ENCODE results near the gene NCAPH2.

The NCAPH2 gene

DNA sequence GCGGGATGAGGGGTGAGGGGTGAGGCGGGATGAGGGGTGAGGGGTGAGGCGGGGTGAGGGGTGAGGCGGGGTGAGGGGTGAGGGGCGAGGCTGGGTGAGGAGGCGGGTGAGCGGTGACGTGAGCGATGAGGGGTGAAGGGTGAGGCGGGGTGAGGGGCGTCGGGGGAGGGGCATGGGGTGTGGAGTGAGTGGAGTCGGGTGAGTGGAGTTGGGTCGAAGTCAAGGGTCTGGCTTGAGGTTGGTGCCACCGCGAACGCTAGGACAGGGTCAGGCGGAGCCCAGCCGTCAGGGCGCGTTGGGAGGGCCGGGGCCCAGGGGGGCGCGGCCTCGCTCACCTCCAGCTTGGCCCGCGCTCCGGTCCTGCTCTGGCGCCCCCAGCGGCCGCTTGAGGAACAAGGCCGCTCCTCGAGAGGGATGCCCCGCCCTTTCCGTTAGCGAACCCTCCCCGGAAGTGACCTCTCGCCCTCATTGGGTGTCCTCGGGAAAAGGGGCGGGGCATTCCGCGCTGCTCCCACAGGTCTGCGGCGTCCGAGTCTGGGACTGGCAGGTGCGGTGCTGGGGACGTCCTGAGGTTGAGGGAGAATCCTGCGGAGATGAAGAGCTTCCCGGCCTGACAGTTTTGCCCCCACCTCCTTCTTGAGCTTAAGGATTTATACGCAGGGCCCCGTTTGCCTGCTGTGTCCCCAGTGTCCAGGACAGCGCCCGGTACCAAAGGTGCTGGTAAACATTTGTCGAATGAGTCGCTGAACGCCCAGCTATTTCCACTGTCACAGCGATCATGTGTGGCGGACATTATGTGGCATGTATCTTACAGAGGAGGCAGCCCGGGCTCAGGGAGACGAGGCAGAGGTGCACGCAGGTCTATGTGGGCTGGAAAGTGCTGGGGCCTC, 54.7 kb downstream of the NCAPH2 start, which contains the start of gene SYCE3:
Gene SYCE3, minus strand, starts transcription at position 397 of the 890 bp plus-strand sequence. CDS start 6,514 bp downstream, outside the sequence.
- peak within 1 kb of the TSS; percentile 100 for H3K4me2 ChIP-seq (ENCODE audit: low read length)
- no peaks in the 10 kb centered on the region for H4K20me1 ChIP-seq (ENCODE audit: control insufficient read depth, insufficient read depth, low read depth, low read length)
- peak within 1 kb of the TSS; percentile 87 for H3K4me3 ChIP-seq (ENCODE audit: low read length)
- TF ChIP-seq EZH2phosphoT487 (IDR thresholded peaks at IDR 0.05; ENCODE audit: borderline replicate concordance, low read length) = no peak
- TF ChIP-seq, protein P1, sequence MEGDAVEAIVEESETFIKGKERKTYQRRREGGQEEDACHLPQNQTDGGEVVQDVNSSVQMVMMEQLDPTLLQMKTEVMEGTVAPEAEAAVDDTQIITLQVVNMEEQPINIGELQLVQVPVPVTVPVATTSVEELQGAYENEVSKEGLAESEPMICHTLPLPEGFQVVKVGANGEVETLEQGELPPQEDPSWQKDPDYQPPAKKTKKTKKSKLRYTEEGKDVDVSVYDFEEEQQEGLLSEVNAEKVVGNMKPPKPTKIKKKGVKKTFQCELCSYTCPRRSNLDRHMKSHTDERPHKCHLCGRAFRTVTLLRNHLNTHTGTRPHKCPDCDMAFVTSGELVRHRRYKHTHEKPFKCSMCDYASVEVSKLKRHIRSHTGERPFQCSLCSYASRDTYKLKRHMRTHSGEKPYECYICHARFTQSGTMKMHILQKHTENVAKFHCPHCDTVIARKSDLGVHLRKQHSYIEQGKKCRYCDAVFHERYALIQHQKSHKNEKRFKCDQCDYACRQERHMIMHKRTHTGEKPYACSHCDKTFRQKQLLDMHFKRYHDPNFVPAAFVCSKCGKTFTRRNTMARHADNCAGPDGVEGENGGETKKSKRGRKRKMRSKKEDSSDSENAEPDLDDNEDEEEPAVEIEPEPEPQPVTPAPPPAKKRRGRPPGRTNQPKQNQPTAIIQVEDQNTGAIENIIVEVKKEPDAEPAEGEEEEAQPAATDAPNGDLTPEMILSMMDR (IDR thresholded peaks at IDR 0.05; ENCODE audit: low read depth, low read length, poor library complexity, severe bottlenecking) = peak; percentile 85
- H3K27me3 ChIP-seq (ENCODE audit: control insufficient read depth, low read length) = peaks cover 18% of the 10 kb centered on the region
- H3K79me2 ChIP-seq (ENCODE audit: control insufficient read depth, low read length) = no peaks in the 10 kb centered on the region
- H3F3A ChIP-seq (ENCODE audit: control insufficient read depth, insufficient read depth) = no peaks in the 10 kb centered on the region; the same call in 1 of the 2 replicates
- no peaks in the 10 kb centered on the region for H3K9me3 ChIP-seq (ENCODE audit: control insufficient read depth, insufficient read depth, low read length)
- peaks cover 3% of the 10 kb centered on the region for H3K36me3 ChIP-seq (ENCODE audit: control insufficient read depth, low read length)
- no peaks in the 10 kb centered on the region for H3K9me2 ChIP-seq (replicated peaks; ENCODE audit: control insufficient read depth, low read length)
- peaks cover 8% of the 10 kb centered on the region for H3K4me1 ChIP-seq (ENCODE audit: control insufficient read depth, low read length)
- no peak within 1 kb of the TSS for H3K27ac ChIP-seq (ENCODE audit: low read depth, low read length)

DNA sequence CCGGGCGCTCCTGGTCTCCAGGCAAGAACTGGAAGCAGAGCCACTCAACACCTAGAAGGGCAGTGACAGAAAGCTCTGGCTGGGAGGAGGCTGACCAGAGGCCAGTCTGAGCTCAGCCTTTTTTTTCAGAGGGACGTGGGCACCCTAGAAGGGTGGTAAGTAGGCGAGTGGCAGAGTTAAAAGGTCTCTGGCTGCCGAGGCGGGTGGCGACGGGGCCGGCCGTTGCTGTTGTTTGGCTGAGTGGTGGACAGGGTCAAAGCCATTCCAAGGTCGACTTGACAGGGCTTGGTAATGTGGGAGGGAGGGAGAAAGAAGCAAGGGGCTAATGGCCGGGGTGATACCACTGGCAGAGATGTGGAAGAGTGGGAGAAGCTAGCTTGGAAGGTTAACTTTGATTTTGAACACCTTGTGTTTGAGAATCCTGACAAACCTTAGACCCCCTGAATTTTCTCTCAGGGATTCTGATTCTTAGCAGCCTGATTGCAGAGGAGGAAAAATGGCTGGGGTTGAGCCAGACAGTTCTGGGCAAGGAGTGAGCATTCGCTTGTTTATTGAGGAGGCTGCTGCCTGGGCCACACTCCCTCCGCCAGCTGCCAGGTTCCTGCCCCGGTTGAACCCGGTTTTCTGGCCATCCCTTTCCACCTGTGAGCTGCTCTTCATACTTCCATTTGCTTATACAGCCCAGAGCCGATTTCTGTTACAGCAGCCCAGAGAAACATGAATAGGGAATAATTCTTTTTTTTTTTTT, 55.6 kb downstream of the NCAPH2 start:
- H3K4me1 ChIP-seq (ENCODE audit: control insufficient read depth, low read length) = peaks cover 8% of the 10 kb centered on the region
- no peaks in the 10 kb centered on the region for H4K20me1 ChIP-seq (ENCODE audit: control insufficient read depth, insufficient read depth, low read depth, low read length)
- H3K79me2 ChIP-seq (ENCODE audit: control insufficient read depth, low read length) = no peaks in the 10 kb centered on the region
- H3F3A ChIP-seq (ENCODE audit: control insufficient read depth, insufficient read depth) = peaks cover 2% of the 10 kb centered on the region; the same call in 1 of the 2 replicates
- 0 out of 2 replicates have a peak, but pooled peaks have one; percentile 31 for TF ChIP-seq EZH2phosphoT487 (IDR thresholded peaks at IDR 0.05; ENCODE audit: borderline replicate concordance, low read length)
- TF ChIP-seq, protein P1 (IDR thresholded peaks at IDR 0.05; ENCODE audit: low read depth, low read length, poor library complexity, severe bottlenecking) = no peak
- peaks cover 8% of the 10 kb centered on the region for H3K36me3 ChIP-seq (ENCODE audit: control insufficient read depth, low read length)
- no peaks in the 10 kb centered on the region for H3K9me2 ChIP-seq (replicated peaks; ENCODE audit: control insufficient read depth, low read length)
- peaks cover 18% of the 10 kb centered on the region for H3K27me3 ChIP-seq (ENCODE audit: control insufficient read depth, low read length)
- no peak overlapping the region for H3K27ac ChIP-seq (ENCODE audit: low read depth, low read length)
- H3K9me3 ChIP-seq (ENCODE audit: control insufficient read depth, insufficient read depth, low read length) = no peaks in the 10 kb centered on the region
- H3K4me2 ChIP-seq (ENCODE audit: low read length) = peak overlapping the region; percentile 100
- H3K4me3 ChIP-seq (ENCODE audit: low read length) = peak overlapping the region; percentile 87

- Histone ChIP-seq H3K9me3 (ENCODE audit: control insufficient read depth, insufficient read depth, low read length) (no peaks in the 10 kb centered on the region), H3K27ac (ENCODE audit: low read depth, low read length) (no peak overlapping the region), H3K27me3 (ENCODE audit: control insufficient read depth, low read length) (peaks cover 18% of the 10 kb centered on the region), H4K20me1 (ENCODE audit: control insufficient read depth, insufficient read depth, low read depth, low read length) (no peaks in the 10 kb centered on the region), H3K36me3 (ENCODE audit: control insufficient read depth, low read length) (peaks cover 14% of the 10 kb centered on the region), H3K4me2 (ENCODE audit: low read length) (no peak overlapping the region), H3K4me1 (ENCODE audit: control insufficient read depth, low read length) (peaks cover 8% of the 10 kb centered on the region), H3F3A (ENCODE audit: control insufficient read depth, insufficient read depth) (peaks cover 2% of the 10 kb centered on the region; the same call in 1 of the 2 replicates), H3K4me3 (ENCODE audit: low read length) (no peak overlapping the region), H3K9me2 (replicated peaks; ENCODE audit: control insufficient read depth, low read length) (no peaks in the 10 kb centered on the region), H3K79me2 (ENCODE audit: control insufficient read depth, low read length) (no peaks in the 10 kb centered on the region)
- TF ChIP-seq, protein P1 (IDR thresholded peaks at IDR 0.05; ENCODE audit: low read depth, low read length, poor library complexity, severe bottlenecking) = no peak
- TF ChIP-seq EZH2phosphoT487 (IDR thresholded peaks at IDR 0.05; ENCODE audit: borderline replicate concordance, low read length) = no peak
These were observed 56.3 kb downstream of the NCAPH2 start for GRCh38 chr22:50564289-50564688.
